Endodermal cell (in vitro differentiated cells): Measurements from ENCODE around the gene SUPV3L1. TPM values are rescaled to one million over a fixed set of nuclear protein-coding genes. Genes with fewer than 3 reads are reported as not detected.

Source experiments
- DNase-seq: peaks from one replicate; pipeline ENCODE4 v3.0.0-alpha.2; 2017
- H3K27ac ChIP-seq: 2 replicates; pipeline ENCODE4 v1.5.1; 2013; ENCODE audit warnings: mild to moderate bottlenecking, low read depth, low read length, moderate library complexity
- H3K27me3 ChIP-seq: 2 replicates; pipeline ENCODE4 v1.6.1; 2013; ENCODE audit warnings: mild to moderate bottlenecking, low read length, moderate library complexity; ENCODE audit not compliant: insufficient read depth, control insufficient read depth, poor library complexity, severe bottlenecking
- H3K36me3 ChIP-seq: 2 replicates; pipeline ENCODE4 v1.7.0; 2013; ENCODE audit warnings: mild to moderate bottlenecking, low read length, moderate library complexity; ENCODE audit not compliant: control insufficient read depth, insufficient read depth
- H3K4me1 ChIP-seq: one replicate; pipeline ENCODE4 v1.7.0; 2013; ENCODE audit warnings: low read length; ENCODE audit not compliant: control insufficient read depth, insufficient read depth
- H3K4me3 ChIP-seq: 2 replicates; pipeline ENCODE4 v1.5.1; 2013; ENCODE audit warnings: mild to moderate bottlenecking, low read length, moderate library complexity
- H3K9ac ChIP-seq: 2 replicates; pipeline ENCODE4 v1.6.1; 2013; ENCODE audit warnings: mild to moderate bottlenecking, low read length, moderate library complexity; ENCODE audit not compliant: poor library complexity, severe bottlenecking; ENCODE audit errors: extremely low read depth
- H3K9me3 ChIP-seq: 2 replicates; pipeline ENCODE4 v1.6.1; 2013; ENCODE audit warnings: mild to moderate bottlenecking, low read length, moderate library complexity; ENCODE audit not compliant: control insufficient read depth
- H3K27ac Mint-ChIP-seq: 2 replicates; pipeline ENCODE4 v1.8.0; 2020; ENCODE audit warnings: mixed read lengths
- H3K27me3 Mint-ChIP-seq: 2 replicates; pipeline ENCODE4 v1.8.0; 2021; ENCODE audit warnings: mild to moderate bottlenecking, mixed read lengths; ENCODE audit not compliant: insufficient read depth
- H3K36me3 Mint-ChIP-seq: 2 replicates; pipeline ENCODE4 v1.8.0; 2020; ENCODE audit warnings: low read depth, mixed read lengths
- H3K4me1 Mint-ChIP-seq: 2 replicates; pipeline ENCODE4 v1.8.0; 2020; ENCODE audit warnings: mixed read lengths
- H3K4me3 Mint-ChIP-seq: 2 replicates; pipeline ENCODE4 v1.8.0; 2020; ENCODE audit warnings: mild to moderate bottlenecking, moderate library complexity, mixed read lengths
- H3K9me3 Mint-ChIP-seq: 2 replicates; pipeline ENCODE4 v1.8.0; 2020; ENCODE audit warnings: mild to moderate bottlenecking, mixed read lengths
- WGBS, 2 experiments: methylation state at CpG; one replicate each; pipeline versions ENCODE4 v1.1.5 to v1.1.7; 2013; ENCODE audit warnings: missing lambda C conversion rate in 2 of 2, mixed read lengths in 1 of 2; ENCODE audit not compliant: insufficient coverage in 1 of 2, insufficient read length in 1 of 2; 5-methylcytosine and 5-hydroxymethylcytosine counted together
- total RNA-seq, 2 donors: library from RNA; stranded (reverse); fragmentation: NEBNext Ultra II Directional in 1 of 2; extraction: Animal tissue kit (Norgen Biotek cat#: 25700) in 1 of 2; gene quantifications; 2 replicates in 1 of 2; 3 replicates in 1 of 2; pipeline ENCODE4 v1.2.1, GENCODE V29; 2021
- TF ChIP-seq, protein P1 (sequence below): fragments of 200-600 bp; sonication (generic); conservative IDR thresholded peaks from 2 replicates; pipeline ENCODE4 v1.5.0; 2021; ENCODE audit warnings: antibody characterized with exemption, mild to moderate bottlenecking

The SUPV3L1 gene
- total RNA-seq, 2 donors from 2014 or later = 36.3 to 38.6 TPM

DNA sequence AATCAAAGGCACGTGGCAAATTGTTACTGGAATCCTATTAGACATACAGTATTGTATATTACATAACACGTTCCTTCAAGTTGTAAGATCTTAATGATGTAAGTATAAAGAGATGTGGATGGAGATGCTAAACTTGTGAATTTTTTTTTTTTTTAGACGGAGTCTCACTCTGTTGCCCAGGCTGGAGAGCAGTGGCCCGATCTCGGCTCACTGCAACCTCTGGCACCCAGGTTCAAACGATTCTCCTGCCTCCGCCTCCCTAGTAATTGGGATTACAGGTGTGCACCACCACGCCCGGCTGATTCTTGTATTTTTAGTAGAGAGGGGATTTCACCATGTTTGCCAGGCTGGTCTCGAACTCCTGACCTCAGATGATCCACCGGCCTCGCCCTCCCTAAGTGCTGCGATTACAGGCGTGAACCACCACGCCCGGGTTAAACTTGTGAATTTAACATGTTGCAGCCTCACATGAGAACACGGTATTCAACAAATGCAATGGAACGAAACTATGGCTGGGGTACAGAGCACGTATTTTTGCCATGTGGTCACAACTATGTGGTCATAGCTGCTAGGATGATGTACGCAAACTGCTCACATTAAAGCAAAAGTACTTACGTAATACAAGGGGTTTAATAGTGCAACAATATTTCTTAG lies 818 bp upstream of the SUPV3L1 start:
- DNase-seq = peak; percentile 50
- Mint-ChIP-seq H3K27me3 (no peaks in the 10 kb centered on the region), H3K27ac (peak overlapping the region; percentile 100), H3K4me1 (peaks cover 16% of the 10 kb centered on the region), H3K9me3 (no peaks in the 10 kb centered on the region), H3K36me3 (peaks cover 6% of the 10 kb centered on the region), H3K4me3 (peak overlapping the region; percentile 94)
- Histone ChIP-seq H3K4me3 (peak overlapping the region; percentile 93), H3K27ac (no peak overlapping the region), H3K9me3 (no peaks in the 10 kb centered on the region), H3K27me3 (no peaks in the 10 kb centered on the region), H3K36me3 (peaks cover 3% of the 10 kb centered on the region), H3K9ac (peak overlapping the region; percentile 99), H3K4me1 (no peaks in the 10 kb centered on the region)
- TF ChIP-seq, protein P1, sequence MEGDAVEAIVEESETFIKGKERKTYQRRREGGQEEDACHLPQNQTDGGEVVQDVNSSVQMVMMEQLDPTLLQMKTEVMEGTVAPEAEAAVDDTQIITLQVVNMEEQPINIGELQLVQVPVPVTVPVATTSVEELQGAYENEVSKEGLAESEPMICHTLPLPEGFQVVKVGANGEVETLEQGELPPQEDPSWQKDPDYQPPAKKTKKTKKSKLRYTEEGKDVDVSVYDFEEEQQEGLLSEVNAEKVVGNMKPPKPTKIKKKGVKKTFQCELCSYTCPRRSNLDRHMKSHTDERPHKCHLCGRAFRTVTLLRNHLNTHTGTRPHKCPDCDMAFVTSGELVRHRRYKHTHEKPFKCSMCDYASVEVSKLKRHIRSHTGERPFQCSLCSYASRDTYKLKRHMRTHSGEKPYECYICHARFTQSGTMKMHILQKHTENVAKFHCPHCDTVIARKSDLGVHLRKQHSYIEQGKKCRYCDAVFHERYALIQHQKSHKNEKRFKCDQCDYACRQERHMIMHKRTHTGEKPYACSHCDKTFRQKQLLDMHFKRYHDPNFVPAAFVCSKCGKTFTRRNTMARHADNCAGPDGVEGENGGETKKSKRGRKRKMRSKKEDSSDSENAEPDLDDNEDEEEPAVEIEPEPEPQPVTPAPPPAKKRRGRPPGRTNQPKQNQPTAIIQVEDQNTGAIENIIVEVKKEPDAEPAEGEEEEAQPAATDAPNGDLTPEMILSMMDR = no peak
- 46 to 51% methylated on average over 17 to 21 of the region's 21 CpGs for WGBS, 2 experiments

DNA sequence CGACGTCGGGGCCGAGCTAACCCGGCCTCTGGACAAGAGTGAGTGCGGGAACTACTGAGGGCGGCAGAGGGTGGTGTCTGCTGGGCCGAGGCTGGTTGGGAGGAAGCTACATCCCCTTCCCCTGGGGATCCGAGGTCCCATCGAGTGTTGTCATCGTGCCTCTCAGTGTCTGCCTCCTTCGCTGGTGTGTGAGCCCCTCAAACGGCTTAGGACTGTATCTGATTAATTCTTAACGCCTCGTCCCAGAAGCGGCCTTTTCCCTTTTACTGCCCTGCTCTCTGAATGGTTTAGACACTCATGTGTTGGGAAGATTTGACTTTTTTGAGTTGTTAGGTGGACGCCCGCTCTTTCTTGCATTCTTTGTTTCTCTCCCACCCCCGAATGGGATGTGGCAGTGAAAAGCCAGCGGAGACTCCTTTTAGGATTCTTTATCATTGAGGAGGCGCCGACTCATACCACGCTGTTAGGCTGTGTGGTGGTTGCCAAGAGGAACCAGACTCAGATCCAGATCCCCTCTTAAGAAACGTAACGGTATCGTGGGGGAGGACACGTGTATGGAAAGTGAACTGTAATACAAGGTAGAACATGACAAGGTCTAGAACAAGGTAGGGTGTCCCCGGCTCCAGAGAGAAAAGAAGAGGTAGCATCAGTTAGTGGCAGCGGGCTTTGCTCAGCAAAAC lies 631 bp downstream of the SUPV3L1 start:
- no peaks in the 10 kb centered on the region for H3K9me3 ChIP-seq
- 5 to 15% methylated on average over 13 to 29 of the region's 29 CpGs for WGBS, 2 experiments
- H3K27ac Mint-ChIP-seq = peak overlapping the region; percentile 100
- no peaks in the 10 kb centered on the region for H3K9me3 Mint-ChIP-seq
- TF ChIP-seq, protein P1 = no peak
- peaks cover 6% of the 10 kb centered on the region for H3K36me3 Mint-ChIP-seq
- H3K4me3 Mint-ChIP-seq = peak overlapping the region; percentile 94
- H3K27me3 ChIP-seq = no peaks in the 10 kb centered on the region
- peaks cover 16% of the 10 kb centered on the region for H3K4me1 Mint-ChIP-seq
- H3K4me1 ChIP-seq = no peaks in the 10 kb centered on the region
- peak overlapping the region; percentile 99 for H3K27ac ChIP-seq
- no peak for DNase-seq
- no peaks in the 10 kb centered on the region for H3K27me3 Mint-ChIP-seq
- H3K36me3 ChIP-seq = peaks cover 12% of the 10 kb centered on the region
- H3K9ac ChIP-seq = peak overlapping the region; percentile 99
- peak overlapping the region; percentile 93 for H3K4me3 ChIP-seq

DNA sequence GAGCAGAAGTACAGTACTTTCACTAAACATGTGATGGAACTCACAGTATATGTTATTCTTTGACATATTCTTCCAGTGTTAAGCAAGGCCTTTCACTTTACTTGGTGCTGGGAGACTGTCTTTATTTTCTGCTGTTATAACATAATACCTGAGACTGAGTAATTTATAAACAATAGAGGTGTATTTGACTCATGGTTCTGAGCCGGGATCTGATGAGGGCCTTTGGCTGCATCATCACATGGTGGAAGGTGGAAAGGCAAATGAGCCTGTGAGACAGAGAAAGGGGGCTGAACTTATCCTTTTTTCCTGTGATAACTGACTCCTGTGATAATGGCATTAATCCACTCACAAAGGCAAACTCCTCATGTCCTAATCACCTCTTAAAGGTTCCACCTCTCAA lies 1.4 kb downstream of the SUPV3L1 start:
- Mint-ChIP-seq H3K36me3 (peaks cover 13% of the 10 kb centered on the region), H3K4me1 (peaks cover 16% of the 10 kb centered on the region), H3K9me3 (no peaks in the 10 kb centered on the region), H3K4me3 (peak overlapping the region; percentile 94), H3K27me3 (no peaks in the 10 kb centered on the region), H3K27ac (no peak overlapping the region)
- Histone ChIP-seq H3K4me3 (peak overlapping the region; percentile 93), H3K4me1 (no peaks in the 10 kb centered on the region), H3K27me3 (no peaks in the 10 kb centered on the region), H3K9me3 (no peaks in the 10 kb centered on the region), H3K36me3 (peaks cover 19% of the 10 kb centered on the region), H3K9ac (peak overlapping the region; percentile 99), H3K27ac (no peak overlapping the region)
- DNase-seq = no peak
- TF ChIP-seq, protein P1 = no peak
- WGBS, 2 experiments = 79% methylated on average over 1 of the region's 1 CpG; no CpG with 5 or more reads in 1 of the 2 experiments
